Right lobe of liver (tissue), 6 donors: Measurements from ENCODE around the gene REC114. TPM values are rescaled to one million over a fixed set of nuclear protein-coding genes. Genes with fewer than 3 reads are reported as not detected.
"Not testable (repeated sequence)": the region's sequence is repeated elsewhere in the genome, so short reads cannot be mapped to it uniquely, and the experiment has no call there.

Source experiments
- ATAC-seq, 4 donors: fragments of 200-7000 bp; cut with Tn5 transposase; one replicate each; pipeline ENCODE4 v1.9.1; 2020; ENCODE audit warnings: mild to moderate bottlenecking in 4 of 4, moderate library complexity in 4 of 4
- DNase-seq, 3 donors: peaks; one replicate each; pipeline ENCODE4 v3.0.0-alpha.2; 2020
- H3K27ac ChIP-seq, 3 donors: fragments of 200-600 bp; one replicate each; pipeline ENCODE4 v1.8.0; 2022
- H3K27me3 ChIP-seq, 2 donors: fragments of 200-600 bp; one replicate each; pipeline ENCODE4 v1.8.0; 2022
- H3K36me3 ChIP-seq, 4 donors: fragments of 200-600 bp; sonication (generic) in 1 of 4; one replicate each; pipeline versions ENCODE4 v1.5.1 to v1.8.0; 2017 to 2022; ENCODE audit warnings: control low read depth in 1 of 4
- H3K4me1 ChIP-seq, 4 donors: fragments of 200-600 bp; sonication (generic) in 1 of 4; one replicate each; pipeline versions ENCODE4 v1.5.1 to v1.8.0; 2017 to 2022; ENCODE audit warnings: control low read depth in 1 of 4
- H3K4me3 ChIP-seq, 3 donors: fragments of 200-600 bp; one replicate each; pipeline ENCODE4 v1.8.0; 2022
- H3K9me3 ChIP-seq, 4 donors: fragments of 200-600 bp; sonication (generic) in 1 of 4; one replicate each; pipeline versions ENCODE4 v1.5.1 to v1.8.0; 2017 to 2022; ENCODE audit warnings: control low read depth in 1 of 4
- CTCF ChIP-seq, 4 donors: fragments of 200-600 bp in 3 of 4; fragments of 450-650 bp in 1 of 4; IDR thresholded peaks; one replicate each; pipeline versions ENCODE4 v1.5.1 to v1.8.0; 2016 to 2022; ENCODE audit warnings: antibody characterized with exemption in 4 of 4, mild to moderate bottlenecking in 2 of 4
- POLR2A ChIP-seq: fragments of 450-650 bp; IDR thresholded peaks from one replicate; pipeline ENCODE4 v1.6.1; 2017; ENCODE audit warnings: antibody characterized with exemption, mild to moderate bottlenecking
- WGBS: methylation state at CpG from one replicate; pipeline ENCODE4 v1.1.6; 2018; ENCODE audit warnings: low coverage, low lambda C conversion rate; ENCODE audit not compliant: insufficient coverage; ENCODE audit errors: missing lambda C conversion rate; 5-methylcytosine and 5-hydroxymethylcytosine counted together
- intact Hi-C, 2 donors: fragments of 100-400 bp; cut with DNase I; formaldehyde crosslinking; loops; one replicate each; pipeline versions ENCODE4 v1.11.2 to v1.14.1; 2022
- total RNA-seq, 6 experiments: library from RNA; depleted of rRNA in 2 of 6; stranded (reverse); fragments of >200 nt in 2 of 6; fragmentation: NEBNext Ultra II Directional in 3 of 6; extraction: Animal tissue kit (Norgen Biotek cat#: 25700) in 3 of 6; gene quantifications; one replicate each; pipeline versions ENCODE4 v1.1.0 to v1.2.4, GENCODE V29; 2016 to 2023
- donor health status: DM: no; HTN: yes; CAD: no.
- donor health status: DM: no; HTN: no; CAD: no.
- donor health status: DM: no; HTN: no; CAD: no.
- donor health status: DM: no; HTN: yes; CAD: no.
- donor health status: DM: no; HTN: yes; CAD: no.

REC114 gene
- total RNA-seq, 6 experiments from 2014 or later, result not detected

DNA sequence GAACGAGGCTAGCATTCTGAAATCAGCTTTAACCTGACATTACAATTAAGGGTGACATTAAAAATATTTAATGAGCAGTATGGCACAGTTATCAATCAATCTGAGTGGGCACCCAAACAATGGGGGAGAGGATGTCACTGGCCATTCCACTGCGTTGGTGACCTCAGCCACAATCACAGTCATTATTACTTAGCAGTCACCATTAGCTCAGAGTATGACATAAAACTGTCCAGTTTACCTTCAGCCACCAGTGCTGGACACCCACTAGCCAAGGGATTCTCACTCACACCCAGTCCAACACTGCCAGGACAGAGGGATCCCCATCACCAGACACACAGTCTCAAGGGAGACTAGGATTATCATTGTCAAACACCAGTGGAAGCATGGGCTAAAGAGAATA lies 17.5 kb upstream of the REC114 start:
- no peaks in the 10 kb centered on the region for H3K4me1 ChIP-seq
- H3K4me3 ChIP-seq, result no peak overlapping the region
- 61% methylated on average over 2 of the region's 2 CpGs for WGBS
- no peak for TF ChIP-seq CTCF (IDR thresholded peaks at IDR 0.05)
- no peak for TF ChIP-seq POLR2A
- intact Hi-C loops, result no loop called here
- no peaks in the 10 kb centered on the region for H3K36me3 ChIP-seq
- no peak for DNase-seq
- ATAC-seq, result no peak
- no peak overlapping the region for H3K27ac ChIP-seq
- H3K27me3 ChIP-seq, result no peaks in the 10 kb centered on the region
- no peaks in the 10 kb centered on the region for H3K9me3 ChIP-seq

DNA sequence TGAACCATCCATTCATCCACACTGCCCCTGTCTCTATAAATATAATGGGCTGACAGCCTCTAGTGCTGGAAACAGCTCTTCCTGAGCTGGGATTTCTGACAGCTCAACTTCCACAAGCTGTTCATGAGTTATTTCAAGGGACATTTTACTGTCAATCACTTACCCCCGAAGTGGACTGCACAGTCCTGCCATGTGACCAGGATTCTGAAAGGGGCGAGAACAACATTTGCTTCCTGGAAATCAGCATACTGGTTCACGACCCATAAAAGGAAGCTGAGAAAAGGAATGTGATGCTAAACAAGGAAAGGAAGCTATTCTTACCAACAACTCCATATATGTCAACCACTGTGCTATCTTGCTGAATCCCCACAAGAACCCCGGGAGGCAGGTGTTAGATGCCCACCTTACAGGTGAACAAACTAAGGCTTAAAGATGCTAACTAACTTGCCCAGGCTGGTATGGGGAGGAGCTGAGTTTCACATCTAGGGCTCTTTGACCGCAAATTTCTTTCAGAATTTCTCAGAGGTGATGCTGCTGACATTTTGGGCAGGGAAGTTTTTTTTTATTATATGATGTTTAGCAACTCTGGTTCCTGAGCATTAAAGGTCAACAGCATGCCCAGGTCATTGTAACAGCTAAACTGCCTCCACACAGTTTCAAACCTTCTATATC lies 16.5 kb upstream of the REC114 start:
- TF ChIP-seq CTCF (IDR thresholded peaks at IDR 0.05) (no peak), POLR2A (no peak)
- DNase-seq (no peak), ATAC-seq (no peak)
- no peak overlapping the region for H3K27ac ChIP-seq
- H3K9me3 ChIP-seq, result no peaks in the 10 kb centered on the region
- H3K27me3 ChIP-seq, result no peaks in the 10 kb centered on the region
- H3K36me3 ChIP-seq, result no peaks in the 10 kb centered on the region
- H3K4me1 ChIP-seq, result no peaks in the 10 kb centered on the region
- no peak overlapping the region for H3K4me3 ChIP-seq
- 37% methylated on average over 4 of the region's 5 CpGs for WGBS
- intact Hi-C loops, result no loop called here

DNA sequence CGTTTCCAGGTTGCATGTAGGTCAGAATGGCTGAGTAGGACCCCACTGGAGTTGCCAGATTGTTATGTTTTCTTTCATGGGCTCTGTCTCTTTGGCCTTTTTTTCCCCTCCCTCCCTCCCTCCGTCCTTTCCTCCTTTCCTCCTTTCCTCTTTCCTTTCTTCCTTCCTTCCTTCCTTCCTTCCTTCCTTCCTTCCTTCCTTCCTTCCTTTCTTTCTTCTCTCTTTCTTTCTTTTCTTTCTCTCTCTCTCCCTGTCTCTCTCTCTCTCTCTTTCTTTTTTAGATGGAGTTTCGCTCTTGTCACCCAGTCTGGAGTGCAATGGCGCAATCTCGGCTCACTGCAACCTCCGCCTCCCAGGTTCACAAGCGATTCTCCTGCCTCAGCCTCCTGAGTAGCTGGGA lies 11.6 kb upstream of the REC114 start:
- DNase-seq, H3K4me1 ChIP-seq, H3K36me3 ChIP-seq, intact Hi-C loops, ATAC-seq, H3K27ac ChIP-seq, H3K27me3 ChIP-seq, H3K4me3 ChIP-seq, H3K9me3 ChIP-seq: not testable (repeated sequence)
- WGBS, result 78% methylated on average over 7 of the region's 7 CpGs

GRCh38 chr15:73433873-73434272 lies 9.1 kb upstream of the REC114 start:
- H3K27ac ChIP-seq, result no peak overlapping the region
- no peak overlapping the region for H3K4me3 ChIP-seq
- intact Hi-C loops, result no loop called here
- H3K36me3 ChIP-seq, result no peaks in the 10 kb centered on the region
- DNase-seq (no peak), ATAC-seq (no peak)
- 77% methylated on average over 4 of the region's 4 CpGs for WGBS
- TF ChIP-seq CTCF (IDR thresholded peaks at IDR 0.05), result no peak
- no peak for TF ChIP-seq POLR2A
- no peaks in the 10 kb centered on the region for H3K9me3 ChIP-seq
- no peaks in the 10 kb centered on the region for H3K4me1 ChIP-seq
- H3K27me3 ChIP-seq, result no peaks in the 10 kb centered on the region

DNA sequence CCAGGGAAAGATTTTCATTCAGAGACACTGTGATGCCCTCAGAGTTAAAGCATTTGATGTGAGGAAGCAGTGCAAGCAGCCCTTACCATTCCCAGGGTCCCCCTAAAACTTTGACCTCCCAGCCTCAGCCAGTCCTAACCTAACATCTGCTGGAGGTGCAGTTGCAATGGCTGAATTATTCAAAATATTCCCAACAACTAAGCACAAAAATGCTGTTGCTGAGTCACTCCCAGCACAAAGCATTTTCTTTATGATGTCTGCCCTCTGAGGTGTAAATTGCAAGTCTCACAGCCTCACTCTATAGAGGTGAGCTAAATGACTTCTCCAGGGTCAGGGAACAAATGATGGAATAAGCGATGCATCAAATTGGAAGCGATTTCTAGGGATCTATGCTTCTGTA lies 6.4 kb upstream of the REC114 start:
- Histone ChIP-seq H3K36me3 (no peaks in the 10 kb centered on the region), H3K4me3 (no peak overlapping the region), H3K27ac (no peak overlapping the region), H3K4me1 (no peaks in the 10 kb centered on the region), H3K9me3 (no peaks in the 10 kb centered on the region), H3K27me3 (no peaks in the 10 kb centered on the region)
- DNase-seq, result no peak
- WGBS, result 58% methylated on average over 2 of the region's 2 CpGs
- no peak for ATAC-seq
- no peak for TF ChIP-seq POLR2A
- no peak for TF ChIP-seq CTCF (IDR thresholded peaks at IDR 0.05)
- intact Hi-C loops, result no loop called here
